CD4-positive, alpha-beta T cell (primary cell): Measurements from ENCODE around the gene SYT9. TPM values are rescaled to one million over a fixed set of nuclear protein-coding genes. Genes with fewer than 3 reads are reported as not detected.

Experiments
- ATAC-seq: fragments of 200-7000 bp; cut with Tn5 transposase; one replicate; pipeline ENCODE4 v1.10.0; 2022; ENCODE audit warnings: mild to moderate bottlenecking; ENCODE audit not compliant: poor library complexity
- CTCF ChIA-PET: fragments of 350-600 bp; sonication (Branson Sonifier 250); formaldehyde crosslinking; loops from one replicate; lab custom pipeline; 2021; ENCODE audit warnings: antibody characterized with exemption, inconsistent platforms; lab: Charles Lee
- POLR2A ChIA-PET: fragments of 350-600 bp; sonication (Branson Sonifier 250); formaldehyde crosslinking; loops from one replicate; lab custom pipeline; 2021; ENCODE audit warnings: antibody characterized with exemption, inconsistent platforms; lab: Charles Lee
- DNase-seq, 14 experiments: peaks; one replicate each; pipeline ENCODE4 v3.0.0-alpha.2; 2013 to 2020; ENCODE audit warnings: mixed read lengths in 2 of 14
- H3K27ac ChIP-seq, 2 donors: one replicate each; pipeline versions ENCODE4 v1.5.1 to v1.7.0; 2013; ENCODE audit warnings: low read length in 2 of 2, low read depth in 1 of 2, mild to moderate bottlenecking in 1 of 2
- H3K27me3 ChIP-seq, 2 experiments: 1 replicate in 1 of 2; 2 replicates in 1 of 2; pipeline versions ENCODE4 v1.6.1 to v1.7.0; 2013; ENCODE audit warnings: low read length in 2 of 2, control low read depth in 1 of 2, mild to moderate bottlenecking in 1 of 2, moderate library complexity in 1 of 2; ENCODE audit not compliant: insufficient read depth in 2 of 2, control insufficient read depth in 1 of 2
- H3K36me3 ChIP-seq: one replicate; pipeline ENCODE4 v1.6.1; 2013; ENCODE audit warnings: low read length, control low read depth; ENCODE audit not compliant: insufficient read depth
- H3K4me1 ChIP-seq: one replicate; pipeline ENCODE4 v1.6.1; 2013; ENCODE audit warnings: low read length, control low read depth; ENCODE audit not compliant: insufficient read depth
- H3K4me3 ChIP-seq: one replicate; pipeline ENCODE4 v1.5.1; 2013; ENCODE audit warnings: mild to moderate bottlenecking, low read length, moderate library complexity
- H3K9me3 ChIP-seq, 2 experiments: 1 replicate in 1 of 2; 2 replicates in 1 of 2; pipeline versions ENCODE4 v1.6.1 to v1.7.0; 2013; ENCODE audit warnings: low read length in 2 of 2, mild to moderate bottlenecking in 2 of 2, control low read depth in 1 of 2, moderate library complexity in 1 of 2; ENCODE audit not compliant: control insufficient read depth in 1 of 2, insufficient read depth in 1 of 2
- H3K27ac Mint-ChIP-seq: one replicate; pipeline ENCODE4 v1.8.0; 2020; ENCODE audit warnings: mixed read lengths
- H3K27me3 Mint-ChIP-seq: one replicate; pipeline ENCODE4 v1.8.0; 2021; ENCODE audit warnings: mixed read lengths
- H3K36me3 Mint-ChIP-seq: one replicate; pipeline ENCODE4 v1.8.0; 2021; ENCODE audit warnings: low read depth, mixed read lengths
- H3K4me1 Mint-ChIP-seq: one replicate; pipeline ENCODE4 v1.8.0; 2021; ENCODE audit warnings: low read depth, mixed read lengths
- H3K4me3 Mint-ChIP-seq: one replicate; pipeline ENCODE4 v1.8.0; 2020; ENCODE audit warnings: mild to moderate bottlenecking, mixed read lengths
- H3K9me3 Mint-ChIP-seq: one replicate; pipeline ENCODE4 v1.8.0; 2020; ENCODE audit warnings: mixed read lengths
- CTCF ChIP-seq: fragments of 200-600 bp; IDR thresholded peaks from one replicate; pipeline ENCODE4 v1.8.0; 2022; ENCODE audit warnings: antibody characterized with exemption, mild to moderate bottlenecking
- intact Hi-C, 2 experiments: fragments of 100-400 bp; cut with DNase I in 1 of 2; cut with micrococcal nuclease in 1 of 2; formaldehyde crosslinking; loops; one replicate each; pipeline versions ENCODE4 v1.15.1 to v1.9.0; 2023 to 2025; cut with DNase I, micrococcal nuclease
- total RNA-seq, 174 experiments: library from RNA in 2 of 174; stranded (reverse) in 2 of 174; gene quantifications; one replicate each; pipeline ENCODE4 v1.2.3 and lab custom pipeline; 2021 to 2026

SYT9 gene
- total RNA-seq, 2 experiments from 2014 or later, result not detected

- DNase-seq (peak in 4 of 14 experiments; percentile 5 to 43 (median 24)), ATAC-seq (no peak)
- Mint-ChIP-seq H3K27ac (no peak overlapping the region), H3K4me3 (no peak overlapping the region), H3K4me1 (no peaks in the 10 kb centered on the region), H3K36me3 (no peaks in the 10 kb centered on the region), H3K27me3 (peaks cover 17% of the 10 kb centered on the region), H3K9me3 (no peaks in the 10 kb centered on the region)
- POLR2A ChIA-PET, result interaction anchor here (0.9 kb wide), 1 partner anchor 90 kb away, joined by 3 read pairs; no protein-coding TSS in a partner anchor
- TF ChIP-seq CTCF, result no peak
- Histone ChIP-seq H3K27me3 (peaks cover under 1 to 7% of the 10 kb centered on the region in 2 experiments), H3K4me3 (no peak overlapping the region), H3K27ac (no peak overlapping the region), H3K4me1 (no peaks in the 10 kb centered on the region), H3K9me3 (no peaks in the 10 kb centered on the region), H3K36me3 (no peaks in the 10 kb centered on the region)
- intact Hi-C loops, result loop anchor here (1.0 to 5.0 kb wide), 2 partner anchors 89 kb away; no protein-coding TSS in a partner anchor
- CTCF ChIA-PET, result interaction anchor here (1.9 to 2.4 kb wide), 2 partner anchors 8 to 89 kb away, joined by 7 to 15 read pairs; no protein-coding TSS in a partner anchor
These were observed 101.4 kb downstream of the SYT9 start for GRCh38 chr11:7353100-7353499.

GRCh38 chr11:7364660-7365059, 113.0 kb downstream of the SYT9 start:
- Mint-ChIP-seq H3K9me3 (no peaks in the 10 kb centered on the region), H3K4me1 (no peaks in the 10 kb centered on the region), H3K27ac (no peak overlapping the region), H3K4me3 (no peak overlapping the region), H3K36me3 (no peaks in the 10 kb centered on the region), H3K27me3 (no peaks in the 10 kb centered on the region)
- ChIA-PET CTCF (no interaction called here), POLR2A (no interaction called here)
- Histone ChIP-seq H3K9me3 (no peaks in the 10 kb centered on the region), H3K36me3 (no peaks in the 10 kb centered on the region), H3K27me3 (no peaks in the 10 kb centered on the region), H3K27ac (no peak overlapping the region), H3K4me1 (no peaks in the 10 kb centered on the region), H3K4me3 (no peak overlapping the region)
- TF ChIP-seq CTCF, result no peak
- ATAC-seq (no peak), DNase-seq (no peak)
- intact Hi-C loops, result no loop called here

GRCh38 chr11:7367803-7368202, 116.1 kb downstream of the SYT9 start:
- TF ChIP-seq CTCF, result no peak
- Histone ChIP-seq H3K4me1 (no peaks in the 10 kb centered on the region), H3K27ac (no peak overlapping the region), H3K36me3 (no peaks in the 10 kb centered on the region), H3K27me3 (peaks cover 0 to 4% of the 10 kb centered on the region in 2 experiments), H3K9me3 (peaks cover 0 to 6% of the 10 kb centered on the region in 2 experiments), H3K4me3 (no peak overlapping the region)
- ChIA-PET CTCF (no interaction called here), POLR2A (no interaction called here)
- DNase-seq (no peak), ATAC-seq (no peak)
- intact Hi-C loops, result no loop called here
- peaks cover 7% of the 10 kb centered on the region for H3K27me3 Mint-ChIP-seq
- H3K4me1 Mint-ChIP-seq, result no peaks in the 10 kb centered on the region
- no peaks in the 10 kb centered on the region for H3K36me3 Mint-ChIP-seq
- H3K27ac Mint-ChIP-seq, result no peak overlapping the region
- peaks cover 3% of the 10 kb centered on the region for H3K9me3 Mint-ChIP-seq
- H3K4me3 Mint-ChIP-seq, result no peak overlapping the region
